ENCODE data around the gene PRKCB. TPM values are rescaled to one million over a fixed set of nuclear protein-coding genes. Genes with fewer than 3 reads are reported as not detected.
A peak's percentile ranks its signal among the peaks of the same experiment; 100 is the strongest.
"Not testable (repeated sequence)": the region's sequence is repeated elsewhere in the genome, so short reads cannot be mapped to it uniquely, and the experiment has no call there.

PRKCB gene
- polyA plus RNA-seq, 3 donors, result 3.9 to 4.7 (median 4.3) TPM

DNA sequence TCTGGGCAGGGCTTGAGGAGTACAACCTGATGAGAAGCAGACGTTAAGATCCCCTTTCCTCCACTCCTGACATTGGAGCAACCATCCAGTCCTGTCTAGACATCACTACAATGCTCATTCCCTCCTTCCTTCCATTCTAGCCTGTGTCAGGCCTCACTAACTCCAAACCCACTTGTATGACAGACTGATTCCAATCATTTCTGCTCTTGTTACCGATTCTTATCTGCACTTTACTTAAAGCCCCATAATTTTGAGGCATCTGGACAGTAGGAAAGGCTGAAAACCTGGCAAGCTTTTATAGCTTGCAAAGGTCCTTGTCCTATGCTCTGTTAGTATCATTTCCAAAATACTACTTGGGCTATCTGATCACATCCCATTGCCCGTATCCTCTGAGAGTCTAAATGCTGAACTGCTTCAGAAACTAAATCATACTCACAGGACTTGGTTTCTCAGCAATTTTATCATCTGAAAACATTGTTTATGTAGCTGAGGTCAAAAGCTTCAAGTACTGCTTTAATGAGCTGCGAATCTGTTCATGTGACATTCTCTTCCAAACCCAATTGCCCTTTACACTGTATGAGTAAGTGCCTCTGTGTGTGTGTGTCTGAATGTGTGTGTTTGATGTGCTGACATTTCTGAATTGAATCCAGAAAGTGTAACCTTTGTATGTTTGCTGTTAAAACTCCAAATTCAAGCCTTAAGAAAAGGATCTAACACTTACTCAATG, 363.2 kb downstream of the PRKCB start:
- DNase-seq (ENCODE audit: low read depth in 3 of 3, low spot score in 2 of 3), result no peak

DNA sequence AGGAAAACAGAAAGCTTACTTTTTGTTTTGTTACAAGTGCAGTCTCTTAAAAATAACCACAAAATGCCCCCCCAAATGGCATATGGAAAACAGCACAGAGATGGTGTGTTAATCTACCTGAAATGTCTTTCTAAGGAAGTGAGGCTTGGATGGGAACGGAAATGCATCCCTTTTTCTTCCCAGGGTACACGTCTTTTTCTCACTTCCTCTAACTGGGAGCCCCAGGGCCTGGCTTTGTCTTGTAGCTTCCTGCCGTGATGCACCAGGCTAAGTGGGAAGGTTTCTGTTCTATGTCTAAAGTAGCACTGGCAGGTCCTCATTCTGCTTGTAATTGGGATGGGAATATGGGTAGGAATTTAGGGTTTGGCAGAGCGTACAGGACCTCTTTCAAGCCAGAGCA, 367.9 kb downstream of the PRKCB start:
- DNase-seq (ENCODE audit: low read depth in 3 of 3, low spot score in 2 of 3), result no peak

DNA sequence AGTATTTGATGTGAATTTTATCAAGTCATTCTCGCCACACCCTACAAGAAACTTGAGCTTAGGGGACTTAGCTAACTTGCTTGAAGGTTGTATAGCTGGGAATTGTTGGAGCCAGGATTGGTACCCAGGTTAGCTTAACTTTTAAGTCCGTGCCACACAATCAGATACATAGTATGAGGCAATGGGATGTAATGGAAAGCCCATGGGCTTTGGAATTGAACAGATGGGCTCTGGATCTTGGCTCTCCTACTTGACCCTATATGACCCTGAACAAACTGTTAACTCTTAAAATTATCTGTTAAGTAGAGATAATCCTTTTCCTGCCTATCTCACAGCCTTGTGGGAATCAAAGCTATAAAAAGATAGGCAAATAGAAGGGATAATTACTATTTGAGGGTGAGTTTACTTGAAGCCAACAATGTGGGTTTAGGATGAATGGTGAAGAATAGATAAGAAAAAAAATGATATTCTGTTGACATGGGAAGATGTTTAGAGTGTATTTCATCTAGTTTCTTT, 368.4 kb downstream of the PRKCB start:
- DNase-seq (ENCODE audit: low read depth in 3 of 3, low spot score in 2 of 3), result no peak

DNA sequence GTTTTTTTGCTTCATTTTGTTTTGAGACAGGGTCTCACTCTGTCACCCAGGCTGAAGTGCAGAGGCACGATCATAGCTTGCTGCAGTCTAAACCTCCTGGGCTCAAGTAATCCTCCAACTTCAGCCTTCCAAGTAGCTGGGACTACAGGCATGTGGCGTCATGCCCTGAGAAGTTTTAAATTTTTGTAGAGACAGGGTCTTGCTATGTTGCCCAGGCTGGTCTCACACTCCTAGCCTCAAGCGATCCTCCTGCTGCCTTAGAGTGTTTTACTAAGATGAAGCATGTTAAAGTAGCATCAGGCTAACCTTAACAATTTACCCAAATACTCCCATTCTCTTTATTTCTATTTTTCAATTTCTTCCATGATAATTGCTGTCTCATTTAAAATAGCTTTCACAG, 371.1 kb downstream of the PRKCB start:
- no peak for DNase-seq (ENCODE audit: low read depth in 3 of 3, low spot score in 2 of 3)

DNA sequence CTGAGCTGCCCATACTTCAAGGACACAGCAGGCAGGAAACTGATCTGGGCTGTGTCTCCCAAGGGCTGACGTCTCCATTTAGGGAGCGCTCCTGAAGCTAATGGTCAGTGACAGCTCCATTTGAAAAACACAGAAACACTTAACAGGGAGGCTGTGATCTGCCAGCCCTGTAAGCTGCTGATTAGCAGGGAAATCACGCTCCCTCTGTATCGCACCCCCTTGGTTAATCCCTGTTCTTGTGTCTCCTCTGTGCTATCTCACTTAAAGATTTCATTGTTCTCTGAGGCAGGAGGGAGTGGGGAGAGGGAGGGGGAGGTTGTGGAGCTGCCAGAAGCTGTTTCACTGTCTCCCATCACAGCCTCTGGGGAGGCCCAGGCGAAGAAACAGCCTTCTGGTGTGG, 372.9 kb downstream of the PRKCB start:
- DNase-seq (ENCODE audit: low read depth in 3 of 3, low spot score in 2 of 3), result no peak

DNA sequence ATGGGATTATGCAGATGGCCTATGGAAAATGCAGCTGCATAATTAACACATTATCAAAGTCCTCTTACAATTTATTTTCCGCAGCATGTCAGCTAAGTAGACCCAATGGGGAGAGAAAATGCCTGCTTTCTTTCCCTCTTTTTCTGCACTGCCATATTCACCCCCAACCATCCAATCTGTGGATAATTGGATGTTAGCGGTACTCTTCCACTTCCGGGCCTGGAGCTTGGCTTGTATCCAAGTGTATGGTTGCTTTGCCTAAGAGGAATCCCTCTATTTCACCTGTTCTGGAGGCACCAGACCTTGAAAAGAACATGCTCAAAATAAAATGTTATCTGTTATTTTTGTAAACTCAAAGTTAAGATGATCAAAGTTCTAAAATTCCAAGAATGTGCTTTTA, 379.2 kb downstream of the PRKCB start:
- no peak for DNase-seq (ENCODE audit: low read depth in 3 of 3, low spot score in 2 of 3)

DNA sequence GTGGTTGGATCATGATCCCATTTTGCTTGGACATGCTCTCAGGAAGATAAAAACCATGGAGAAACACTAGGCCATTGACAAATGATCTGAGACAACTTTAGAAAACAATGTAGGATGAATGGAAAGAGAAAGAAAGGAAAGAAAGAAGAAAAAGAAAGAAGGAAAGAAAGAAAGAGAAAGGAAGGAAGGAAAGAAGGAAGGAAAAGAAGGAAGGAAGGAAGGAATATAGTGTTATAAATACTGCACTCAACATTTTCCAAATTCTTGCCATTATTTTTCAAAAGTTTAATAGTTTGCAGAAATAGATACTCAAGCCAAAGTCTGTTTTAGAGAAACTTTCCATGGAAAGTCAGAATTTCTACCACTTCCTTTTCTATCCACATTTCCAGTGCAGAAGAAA, 381.2 kb downstream of the PRKCB start:
- no peak for DNase-seq (ENCODE audit: low read depth in 3 of 3, low spot score in 2 of 3)

DNA sequence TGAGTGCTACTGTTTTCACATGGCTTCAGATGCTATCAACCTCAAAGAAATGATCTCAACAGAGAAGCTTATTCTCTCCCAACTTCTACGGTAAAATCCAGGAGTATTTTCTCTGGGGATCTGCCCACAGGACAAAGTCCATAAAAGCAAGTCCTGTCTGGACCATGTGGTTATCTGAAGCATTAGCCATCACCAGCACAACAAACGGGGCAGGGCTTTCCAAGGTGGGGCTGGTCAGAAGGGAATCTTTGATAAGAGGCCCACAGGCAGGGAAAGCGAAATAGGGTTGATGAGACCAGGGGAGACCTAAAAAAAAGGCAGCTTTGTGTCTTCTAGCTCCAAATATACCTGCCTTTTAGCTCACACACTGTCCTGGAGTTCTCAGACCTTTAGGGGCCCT, 381.7 kb downstream of the PRKCB start:
- DNase-seq (ENCODE audit: low read depth in 3 of 3, low spot score in 2 of 3), result no peak

DNA sequence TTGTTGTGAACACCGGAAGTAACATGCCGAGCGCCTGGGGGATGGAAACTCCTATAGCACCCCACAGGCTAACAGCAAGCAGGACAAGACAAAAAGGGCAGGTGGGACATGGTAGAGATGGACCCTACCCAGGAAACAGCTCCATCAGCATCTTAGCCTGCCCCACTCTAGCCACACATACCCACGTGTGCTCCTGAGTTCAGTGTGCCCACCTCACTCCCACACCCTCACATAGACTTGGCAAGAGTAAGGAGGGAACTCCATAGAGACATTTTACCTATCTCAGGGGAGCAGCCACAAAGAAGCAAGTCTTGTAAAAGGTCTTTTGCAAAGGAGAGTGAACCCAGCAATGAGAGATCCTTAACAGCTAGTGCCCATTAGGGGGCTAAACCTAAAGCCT, 382.5 kb downstream of the PRKCB start:
- no peak for DNase-seq (ENCODE audit: low read depth in 3 of 3, low spot score in 2 of 3)

DNA sequence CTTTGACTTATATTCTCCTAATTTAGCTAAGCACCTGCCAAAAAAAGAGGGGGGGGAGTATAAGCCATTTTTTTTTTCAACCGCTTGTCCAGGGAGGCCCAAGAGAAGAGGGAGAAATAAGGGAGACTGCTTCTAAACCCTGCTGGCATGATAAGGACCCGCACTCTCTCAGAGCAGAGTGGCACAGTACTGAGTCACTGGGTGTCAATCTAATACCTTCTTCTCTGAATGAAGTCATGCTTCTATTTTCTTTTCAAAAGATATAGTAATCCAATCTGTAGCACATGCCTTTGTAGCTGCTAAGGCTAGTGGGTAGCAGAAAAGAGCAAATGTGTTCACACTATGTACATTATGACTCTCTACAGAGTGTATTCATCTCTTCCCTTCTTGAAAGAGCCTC, 385.4 kb downstream of the PRKCB start:
- no peak for DNase-seq (ENCODE audit: low read depth in 3 of 3, low spot score in 2 of 3)

DNA sequence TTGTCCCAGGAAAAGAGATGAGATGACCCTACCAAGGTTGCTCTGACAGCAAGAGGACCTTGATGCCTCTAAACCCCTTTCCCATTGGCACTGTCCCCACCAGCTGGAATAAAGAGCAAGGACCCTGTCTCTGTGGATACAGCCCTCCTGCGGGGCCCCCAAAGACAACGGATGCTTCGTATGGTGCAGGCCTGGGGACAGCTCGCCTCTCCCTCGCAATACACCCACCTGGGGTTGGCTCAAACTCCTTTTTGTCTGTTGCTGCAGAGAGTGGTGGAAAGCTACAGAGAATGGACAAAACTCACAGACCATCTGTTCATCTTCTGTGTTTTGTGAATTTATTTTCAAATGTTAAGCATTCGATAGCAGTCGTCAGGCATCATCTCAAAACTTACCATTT, 392.7 kb downstream of the PRKCB start:
- no peak for DNase-seq (ENCODE audit: low read depth in 3 of 3, low spot score in 2 of 3)

DNA sequence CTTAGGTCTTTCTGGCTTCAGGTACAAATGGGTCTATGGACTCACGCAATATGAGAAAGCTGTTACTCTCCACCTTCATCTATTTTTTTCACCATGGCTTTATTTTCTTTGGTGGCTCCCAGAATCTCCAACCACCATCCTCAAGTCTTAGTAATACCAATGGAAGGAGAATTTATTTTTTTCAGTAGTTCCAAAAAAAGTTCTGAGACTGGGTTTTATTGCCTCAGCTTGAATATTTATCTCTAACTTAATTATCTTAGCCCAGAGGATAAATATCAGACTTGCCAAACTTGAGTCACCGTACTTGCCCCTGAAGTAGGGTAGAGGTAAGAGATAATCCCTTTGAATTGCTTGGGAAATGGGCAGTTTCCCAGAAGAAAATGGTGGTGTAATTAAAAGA, 397.2 kb downstream of the PRKCB start:
- DNase-seq (ENCODE audit: low read depth in 3 of 3, low spot score in 2 of 3), result no peak

DNA sequence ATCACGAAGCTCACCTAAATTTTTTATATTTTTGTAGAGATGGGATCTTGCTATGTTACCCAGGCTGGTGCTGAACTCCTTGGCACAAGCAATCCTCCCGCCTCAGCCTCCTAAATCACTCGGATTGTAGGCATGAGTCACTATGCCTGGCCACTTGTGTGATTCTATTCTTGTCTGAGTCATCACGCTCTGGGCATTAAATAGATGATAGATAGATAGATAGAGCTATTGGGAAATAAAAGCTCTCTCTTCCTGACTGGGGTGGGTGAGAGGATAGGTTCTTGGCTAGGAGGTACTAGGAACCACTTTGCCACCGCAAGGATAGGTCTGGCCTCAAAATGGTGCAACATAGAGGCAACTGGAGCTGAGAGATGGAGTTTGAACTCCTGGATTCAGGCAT, 399.0 kb downstream of the PRKCB start:
- DNase-seq (ENCODE audit: low read depth in 3 of 3, low spot score in 2 of 3), result no peak

DNA sequence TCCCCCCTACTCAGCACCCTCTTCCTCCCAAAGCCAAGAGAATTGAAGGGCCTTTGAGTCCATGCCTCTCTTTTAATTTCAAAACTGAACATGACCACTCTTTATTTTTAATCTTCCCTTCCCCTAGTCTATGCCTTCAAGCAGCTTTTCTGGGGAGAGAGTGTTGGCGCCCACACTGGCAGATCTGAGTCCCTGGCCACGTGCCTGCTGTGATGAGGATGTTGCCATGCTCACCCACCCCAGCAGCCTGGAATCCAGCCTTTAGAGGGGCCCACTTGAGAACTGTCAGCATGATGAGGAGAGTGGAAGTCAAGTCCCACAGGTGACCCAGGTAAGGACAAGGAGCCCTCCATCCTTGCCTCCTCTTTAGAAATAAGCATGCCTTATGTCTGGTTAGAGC, 400.0 kb downstream of the PRKCB start:
- DNase-seq (ENCODE audit: low read depth in 3 of 3, low spot score in 2 of 3), result no peak

DNA sequence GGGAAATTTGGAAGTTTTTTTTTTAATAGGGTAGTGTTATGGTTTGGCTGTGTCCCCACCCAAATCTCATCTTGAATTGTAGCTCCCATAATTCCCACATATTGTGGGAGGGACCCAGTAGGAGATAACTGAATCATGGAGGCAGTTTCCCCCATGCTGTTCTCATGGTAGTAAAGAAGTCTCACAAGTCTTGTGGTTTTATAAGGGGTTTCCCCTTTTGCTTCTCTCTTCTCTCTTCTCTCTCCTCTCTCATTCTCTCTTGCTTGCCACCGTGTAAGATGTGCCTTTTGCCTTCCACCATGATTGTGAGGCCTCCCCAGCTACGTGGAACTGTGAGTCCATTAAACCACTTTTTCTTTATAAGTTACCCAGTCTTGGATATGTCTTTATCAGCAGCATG, 403.1 kb downstream of the PRKCB start:
- DNase-seq (ENCODE audit: low read depth in 3 of 3, low spot score in 2 of 3), result not testable (repeated sequence)

DNA sequence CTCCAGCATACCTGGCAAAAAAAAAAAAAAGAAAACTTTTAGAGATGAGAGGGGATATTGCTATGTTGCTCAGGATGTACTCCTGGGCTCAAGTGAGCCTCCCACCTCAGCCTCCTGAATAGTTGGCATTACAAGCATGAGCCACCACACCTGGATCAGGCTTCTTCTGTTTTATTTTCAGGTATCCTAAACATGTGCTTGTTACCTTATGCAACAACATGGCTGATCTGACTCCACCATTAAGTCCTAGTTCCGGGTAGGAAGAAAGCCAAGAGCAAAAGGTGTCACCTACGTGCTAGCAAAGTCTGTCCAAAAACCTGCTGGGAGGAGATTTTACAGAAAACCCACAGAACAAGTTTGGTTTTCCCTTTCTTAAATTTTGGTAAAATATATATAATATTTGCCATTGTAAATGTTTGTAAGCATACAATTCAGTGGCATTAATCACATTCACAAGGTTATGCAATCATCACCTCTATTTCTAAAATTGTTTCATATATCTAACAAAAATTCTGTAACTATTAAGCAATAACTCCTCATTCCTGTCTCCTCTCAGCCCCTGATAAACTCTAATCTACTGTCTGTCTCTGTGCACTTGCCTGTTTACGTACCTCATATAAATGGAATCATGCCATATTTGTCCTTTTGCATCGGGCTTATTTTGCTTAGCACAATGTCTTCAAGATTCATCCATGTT, 411.3 kb downstream of the PRKCB start:
- DNase-seq (ENCODE audit: low read depth in 3 of 3, low spot score in 2 of 3), result no peak

DNA sequence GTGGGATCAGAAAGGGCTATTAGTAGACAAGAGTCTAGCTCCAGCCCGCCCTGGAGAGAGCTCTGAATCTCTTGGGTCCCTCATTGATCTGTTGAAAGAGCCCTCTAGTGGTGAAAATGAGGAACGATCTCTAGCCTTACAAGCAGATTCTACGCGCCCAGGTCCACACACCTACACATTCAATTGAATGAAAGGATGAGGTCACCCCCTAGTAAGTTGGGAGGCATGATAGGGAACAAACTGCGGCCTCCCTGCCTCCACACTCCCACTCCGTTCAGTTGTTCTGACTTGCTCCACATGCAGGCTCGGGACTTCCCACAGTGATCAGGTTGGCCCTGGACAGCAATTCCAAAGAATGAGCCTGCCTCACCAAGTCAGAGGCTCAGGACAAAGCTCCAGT, 417.4 kb downstream of the PRKCB start:
- peak in 1 of 3 donors; percentile 5 for DNase-seq (ENCODE audit: low read depth in 3 of 3, low spot score in 2 of 3)

DNA sequence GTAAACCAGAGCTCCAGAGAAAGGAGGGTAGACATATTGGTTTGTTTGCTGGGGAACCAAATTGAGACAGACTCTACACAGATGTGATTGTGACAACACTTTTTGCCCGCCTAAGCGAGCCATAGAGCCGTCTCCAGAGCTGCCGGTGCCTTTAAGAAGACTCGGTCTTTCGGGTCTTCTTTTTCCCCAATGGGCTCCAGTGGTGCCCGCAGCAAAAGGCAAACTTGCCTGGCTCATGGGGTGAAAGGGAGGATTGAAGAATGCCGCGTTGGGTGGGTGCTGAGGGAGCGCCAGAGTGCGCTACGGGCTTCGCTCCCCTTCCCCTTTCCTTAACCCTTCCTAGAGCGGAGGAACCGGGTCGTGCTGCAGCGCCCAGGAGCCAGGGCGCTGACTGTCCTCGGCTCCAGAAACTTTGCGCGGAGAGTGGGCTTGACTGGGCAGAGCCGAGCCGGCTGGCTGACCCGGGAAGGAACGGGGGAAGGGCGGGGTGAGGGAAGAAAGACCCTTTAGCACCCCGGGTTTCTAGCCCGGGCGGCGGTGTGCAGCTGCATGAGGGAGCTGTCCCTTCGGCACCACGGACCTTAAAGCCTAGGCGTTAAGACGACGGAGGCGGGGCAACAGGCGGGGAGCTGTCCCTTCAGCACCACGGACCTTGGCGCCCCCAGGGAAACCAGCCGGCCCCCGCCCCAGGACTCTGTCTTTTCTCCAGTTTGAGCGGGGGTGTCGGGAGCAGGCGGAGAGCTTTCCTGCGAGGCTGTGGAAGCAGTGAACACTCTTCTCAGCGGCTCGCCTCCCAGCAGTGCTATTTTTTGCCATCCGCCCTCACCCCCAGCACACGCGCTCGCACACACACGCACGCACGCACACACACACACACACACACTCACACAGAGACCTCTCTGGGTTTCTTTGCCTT, 419.9 kb downstream of the PRKCB start, which contains the start of gene CACNG3:
CACNG3 (plus strand) TSS at position 880 of the 916 bp plus-strand sequence. CDS start 420 bp downstream, outside the sequence.
- peak; percentile 45 to 78 (median 59) for DNase-seq (ENCODE audit: low read depth in 3 of 3, low spot score in 2 of 3)

DNA sequence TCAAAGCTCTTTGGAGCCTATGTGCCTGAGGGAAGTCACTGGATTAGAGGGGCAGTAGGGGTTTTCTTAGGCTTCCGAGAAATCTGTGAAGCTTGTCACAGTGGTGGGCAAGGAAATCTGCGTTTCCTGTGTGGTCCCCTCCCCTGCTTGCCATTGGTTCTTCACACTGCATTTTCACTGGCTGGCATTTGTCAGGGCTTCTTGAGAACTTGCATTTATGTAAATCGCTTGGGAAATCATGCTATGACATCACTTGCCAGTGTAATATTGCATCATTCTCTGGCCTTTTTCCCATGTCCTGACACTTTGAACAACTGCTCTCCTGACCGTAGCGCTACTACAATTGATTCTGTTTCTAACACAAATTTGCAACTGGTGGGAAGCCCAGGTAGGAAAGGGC, 422.2 kb downstream of the PRKCB start:
- no peak for DNase-seq (ENCODE audit: low read depth in 3 of 3, low spot score in 2 of 3)

DNA sequence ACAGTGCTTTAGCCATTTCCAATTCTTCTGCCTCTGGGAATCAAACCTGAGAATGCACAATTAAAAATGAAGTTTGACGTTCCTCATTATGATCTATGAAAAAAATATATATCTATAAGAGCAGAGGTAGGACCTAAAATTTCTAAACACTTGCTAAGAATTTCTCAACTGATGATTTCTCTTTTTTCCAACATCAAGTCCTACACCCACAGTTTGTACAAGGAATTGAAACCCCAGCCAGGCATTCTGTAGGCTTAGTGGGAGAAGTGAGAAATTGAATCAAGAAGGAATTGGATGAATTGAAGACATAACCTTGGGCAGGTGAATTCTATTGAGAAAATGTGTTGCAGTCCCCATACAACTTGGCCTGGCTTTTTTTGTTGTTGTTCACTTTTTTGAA, 423.0 kb downstream of the PRKCB start:
- DNase-seq (ENCODE audit: low read depth in 3 of 3, low spot score in 2 of 3), result no peak

DNA sequence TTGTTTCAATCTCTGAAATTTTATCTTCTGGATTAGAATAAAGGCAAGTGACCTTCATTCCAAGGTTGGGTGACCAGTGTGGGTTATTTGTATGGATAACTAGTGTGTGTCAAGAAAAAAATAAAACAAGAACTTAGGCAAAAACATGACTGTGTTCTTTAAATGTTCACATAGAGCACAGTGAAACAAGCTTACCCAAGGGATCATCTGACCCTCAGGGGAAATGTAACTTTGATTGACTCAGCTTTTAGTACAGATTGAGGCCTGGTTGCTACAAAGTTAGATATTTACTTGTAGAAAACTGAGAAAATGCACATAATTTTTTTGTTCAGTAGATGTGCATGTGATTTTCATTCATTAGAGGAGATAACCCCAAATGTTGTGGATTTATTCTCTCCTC, 427.0 kb downstream of the PRKCB start:
- no peak for DNase-seq (ENCODE audit: low read depth in 3 of 3, low spot score in 2 of 3)
